Stimulated activated CD4-positive, alpha-beta T cell treated with anti-CD3 and anti-CD28 coated beads, Interleukin-15, amount 100 ng/mL, for 24 hours (primary cell): ENCODE data around the gene MKNK1.
"Not testable (repeated sequence)": the region's sequence is repeated elsewhere in the genome, so short reads cannot be mapped to it uniquely, and the experiment has no call there.

Source experiments
- DNase-seq: peaks from one replicate; pipeline ENCODE4 v3.0.0-alpha.2; 2020

The MKNK1 gene

GRCh38 chr1:46603858-46604549, at the start of gene MKNK1:
Gene MKNK1 (minus strand): TSS chr1:46604268. CDS start chr1:46583327, 20,941 bp downstream.
- peak; percentile 99 for DNase-seq

- no peak for DNase-seq
Measured at GRCh38 chr1:46653405-46653958, 49.4 kb upstream of the MKNK1 start.

- no peak for DNase-seq
Measured at GRCh38 chr1:46652321-46653100, 48.4 kb upstream of the MKNK1 start.

GRCh38 chr1:46651152-46651551, 47.1 kb upstream of the MKNK1 start:
- DNase-seq, result not testable (repeated sequence)

- DNase-seq, result no peak
Measured at GRCh38 chr1:46650491-46650890, 46.4 kb upstream of the MKNK1 start.

- no peak for DNase-seq
Measured at GRCh38 chr1:46649764-46650163, 45.7 kb upstream of the MKNK1 start.

GRCh38 chr1:46647611-46648010, 43.5 kb upstream of the MKNK1 start:
- DNase-seq, result no peak

- DNase-seq, result no peak
Measured at GRCh38 chr1:46646844-46647243, 42.8 kb upstream of the MKNK1 start.

- DNase-seq, result no peak
Measured at GRCh38 chr1:46646331-46646730, 42.3 kb upstream of the MKNK1 start.

- no peak for DNase-seq
Measured at GRCh38 chr1:46645815-46646214, 41.7 kb upstream of the MKNK1 start.

- no peak for DNase-seq
Measured at GRCh38 chr1:46643368-46643775, 39.3 kb upstream of the MKNK1 start.

- DNase-seq, result no peak
Measured at GRCh38 chr1:46642115-46642680, 38.1 kb upstream of the MKNK1 start.

GRCh38 chr1:46639547-46639946, 35.5 kb upstream of the MKNK1 start:
- no peak for DNase-seq

GRCh38 chr1:46638921-46639320, 34.9 kb upstream of the MKNK1 start:
- DNase-seq, result no peak

- no peak for DNase-seq
Measured at GRCh38 chr1:46637444-46638083, 33.5 kb upstream of the MKNK1 start.

- no peak for DNase-seq
Measured at GRCh38 chr1:46635205-46635604, 31.1 kb upstream of the MKNK1 start.

- DNase-seq, result no peak
Measured at GRCh38 chr1:46630719-46631118, 26.7 kb upstream of the MKNK1 start.

GRCh38 chr1:46623743-46624644, 19.9 kb upstream of the MKNK1 start:
- DNase-seq, result no peak

GRCh38 chr1:46622344-46622743, 18.3 kb upstream of the MKNK1 start:
- DNase-seq, result no peak

- DNase-seq, result no peak
Measured at GRCh38 chr1:46621930-46622329, 17.9 kb upstream of the MKNK1 start.

- no peak for DNase-seq
Measured at GRCh38 chr1:46619656-46620258, 15.7 kb upstream of the MKNK1 start.
